Activated naive CD8-positive, alpha-beta T cell treated with anti-CD3 and anti-CD28 coated beads, Interleukin-2, amount 50 U/mL, for 24 hours (primary cell): ENCODE data around the gene TAF4B.

Source experiments
- ATAC-seq: fragments of 150-1000 bp; cut with Tn5 transposase; one replicate; pipeline ENCODE4 v1.10.0; 2021
- DNase-seq: peaks from one replicate; pipeline ENCODE4 v3.0.0; 2021
- H3K27ac Mint-ChIP-seq: one replicate; pipeline ENCODE4 v1.8.0; 2021; ENCODE audit warnings: mild to moderate bottlenecking, mixed read lengths
- H3K27me3 Mint-ChIP-seq: one replicate; pipeline ENCODE4 v1.8.0; 2021; ENCODE audit warnings: mixed read lengths
- H3K36me3 Mint-ChIP-seq: one replicate; pipeline ENCODE4 v1.8.0; 2021; ENCODE audit warnings: low read depth, mixed read lengths
- H3K4me1 Mint-ChIP-seq: one replicate; pipeline ENCODE4 v1.8.0; 2021; ENCODE audit warnings: mixed read lengths
- H3K4me3 Mint-ChIP-seq: one replicate; pipeline ENCODE4 v1.8.0; 2021; ENCODE audit warnings: mild to moderate bottlenecking, moderate library complexity, mixed read lengths
- H3K9me3 Mint-ChIP-seq: one replicate; pipeline ENCODE4 v1.8.0; 2021; ENCODE audit warnings: mixed read lengths

The TAF4B gene

DNA sequence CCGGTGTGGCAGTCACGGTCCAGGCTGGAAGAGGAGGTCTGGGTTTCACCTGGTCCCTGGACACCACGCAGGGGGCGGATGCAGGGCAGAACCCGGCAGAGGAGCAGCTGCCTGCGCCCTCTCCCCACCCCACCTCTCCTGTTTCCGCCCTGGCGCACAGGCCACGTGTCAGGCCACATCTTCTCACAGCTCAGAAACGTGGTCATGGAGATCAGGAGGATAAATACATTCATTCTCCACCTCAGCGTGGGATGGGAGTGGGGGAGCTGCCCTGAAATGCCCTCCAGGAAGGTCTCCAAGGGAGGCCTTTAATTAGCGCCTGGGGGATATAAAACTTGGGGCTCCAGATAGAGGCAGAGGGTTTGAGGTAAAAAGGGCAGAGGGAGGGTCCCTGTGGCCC is 180.1 kb downstream of the TAF4B start:
- H3K36me3 Mint-ChIP-seq: no peaks in the 10 kb centered on the region
- ATAC-seq: no peak
- no peaks in the 10 kb centered on the region for H3K4me1 Mint-ChIP-seq
- DNase-seq: no peak
- no peaks in the 10 kb centered on the region for H3K27me3 Mint-ChIP-seq
- no peak overlapping the region for H3K4me3 Mint-ChIP-seq
- H3K9me3 Mint-ChIP-seq: no peaks in the 10 kb centered on the region
- no peak overlapping the region for H3K27ac Mint-ChIP-seq

DNA sequence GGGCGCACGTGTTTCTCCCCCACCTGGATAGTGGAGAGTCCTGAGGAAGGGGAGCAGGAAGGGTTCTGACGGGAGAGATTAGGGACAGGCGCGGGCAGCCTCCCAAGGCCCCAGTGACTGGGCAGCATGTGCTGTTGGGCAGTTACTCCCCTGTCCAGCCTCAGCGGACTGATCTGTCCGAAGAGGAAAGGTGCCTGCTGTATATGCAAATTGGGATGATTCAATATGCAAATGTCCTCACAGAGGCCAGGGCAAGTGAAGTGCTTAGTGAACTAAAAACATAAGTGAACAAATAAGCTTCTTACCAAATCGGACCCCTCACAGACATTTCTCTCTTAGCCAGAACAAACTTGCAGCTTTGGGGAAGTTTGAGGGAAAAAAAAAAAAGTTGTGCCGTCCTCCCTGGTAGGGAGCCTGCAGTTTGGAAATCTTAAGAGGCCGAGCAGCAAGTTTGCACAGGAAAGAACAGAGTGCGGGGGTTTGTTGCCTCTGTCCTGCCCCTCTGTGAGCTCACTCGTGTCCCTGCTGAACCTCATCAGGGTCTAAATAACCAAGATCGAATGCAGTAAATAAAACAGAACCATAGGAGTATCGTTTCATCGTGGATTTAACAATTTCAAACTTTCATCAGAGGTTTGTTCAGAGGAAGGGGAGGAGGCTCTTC is 180.7 kb downstream of the TAF4B start:
- Mint-ChIP-seq H3K27ac (no peak overlapping the region), H3K36me3 (no peaks in the 10 kb centered on the region), H3K4me1 (no peaks in the 10 kb centered on the region)

DNA sequence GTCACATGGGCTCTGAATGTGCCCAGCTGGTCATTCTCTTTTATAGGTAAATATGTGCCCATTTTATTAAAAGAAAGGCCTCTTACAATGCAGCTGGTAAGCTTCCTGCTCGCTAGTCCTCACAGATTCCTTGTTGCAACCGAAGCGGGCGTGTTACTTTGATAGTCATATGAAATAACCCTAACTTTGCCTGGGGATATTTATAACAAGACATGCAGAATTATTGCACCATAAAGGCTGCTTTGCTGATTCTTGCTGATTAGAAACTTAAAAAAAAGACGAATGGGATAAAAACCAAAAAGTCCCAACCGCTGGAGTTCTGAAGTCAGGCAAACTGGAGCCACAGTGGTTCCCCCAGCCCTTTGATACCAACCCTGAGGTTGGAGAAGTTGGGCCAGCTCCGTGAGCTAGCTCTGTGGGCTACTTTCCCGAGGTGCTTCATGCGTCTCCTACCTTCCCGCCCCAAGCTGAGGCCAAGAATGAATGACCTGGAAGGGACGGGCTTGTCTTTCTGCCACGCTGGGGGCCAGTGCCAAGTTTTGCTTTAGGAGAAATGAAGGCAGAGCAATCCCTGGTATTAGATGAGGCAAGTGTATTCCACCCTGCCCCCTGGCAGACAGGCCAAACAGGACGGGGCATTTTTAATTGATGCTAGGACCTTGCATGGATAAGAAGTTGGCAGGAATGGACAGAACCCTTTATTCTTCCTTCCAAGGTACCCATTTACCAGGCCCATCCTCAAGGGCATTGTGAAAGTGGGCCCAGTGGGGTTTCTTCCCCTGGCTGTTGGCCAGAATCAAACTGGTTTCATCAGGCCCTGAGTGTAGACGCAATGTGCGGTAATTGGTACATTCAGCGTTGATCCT is 181.7 kb downstream of the TAF4B start:
- DNase-seq (no peak), ATAC-seq (no peak)
- Mint-ChIP-seq H3K9me3 (no peaks in the 10 kb centered on the region), H3K4me3 (no peak overlapping the region), H3K27me3 (no peaks in the 10 kb centered on the region), H3K27ac (no peak overlapping the region), H3K4me1 (no peaks in the 10 kb centered on the region), H3K36me3 (no peaks in the 10 kb centered on the region)

More for the DNA sequence above, 180.7 kb downstream of the TAF4B start:
- H3K9me3 Mint-ChIP-seq: no peaks in the 10 kb centered on the region
- no peaks in the 10 kb centered on the region for H3K27me3 Mint-ChIP-seq
- no peak for ATAC-seq
- no peak for DNase-seq
- H3K4me3 Mint-ChIP-seq: no peak overlapping the region

DNA sequence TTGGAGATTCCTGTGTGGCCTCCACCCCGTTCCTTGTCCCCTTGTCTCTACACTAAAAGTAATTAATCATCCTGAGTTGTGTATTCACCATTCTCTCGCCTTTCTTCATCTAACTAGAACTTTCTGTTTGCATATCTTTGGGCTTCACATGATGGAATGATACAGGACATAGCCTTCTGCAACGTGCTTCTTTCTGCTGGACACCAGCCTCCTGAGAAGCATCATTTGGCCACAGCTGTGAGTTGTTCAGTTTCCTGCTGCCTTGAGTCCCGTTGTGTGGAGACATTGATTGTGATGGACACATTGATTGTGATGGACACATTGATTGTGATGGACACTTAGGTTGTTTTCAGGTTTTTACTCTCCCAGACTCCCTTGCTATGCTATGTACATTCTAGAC is 182.8 kb downstream of the TAF4B start:
- Mint-ChIP-seq H3K4me1 (no peaks in the 10 kb centered on the region), H3K4me3 (no peak overlapping the region), H3K36me3 (no peaks in the 10 kb centered on the region), H3K27ac (no peak overlapping the region), H3K27me3 (no peaks in the 10 kb centered on the region), H3K9me3 (no peaks in the 10 kb centered on the region)
- no peak for ATAC-seq
- DNase-seq: no peak

DNA sequence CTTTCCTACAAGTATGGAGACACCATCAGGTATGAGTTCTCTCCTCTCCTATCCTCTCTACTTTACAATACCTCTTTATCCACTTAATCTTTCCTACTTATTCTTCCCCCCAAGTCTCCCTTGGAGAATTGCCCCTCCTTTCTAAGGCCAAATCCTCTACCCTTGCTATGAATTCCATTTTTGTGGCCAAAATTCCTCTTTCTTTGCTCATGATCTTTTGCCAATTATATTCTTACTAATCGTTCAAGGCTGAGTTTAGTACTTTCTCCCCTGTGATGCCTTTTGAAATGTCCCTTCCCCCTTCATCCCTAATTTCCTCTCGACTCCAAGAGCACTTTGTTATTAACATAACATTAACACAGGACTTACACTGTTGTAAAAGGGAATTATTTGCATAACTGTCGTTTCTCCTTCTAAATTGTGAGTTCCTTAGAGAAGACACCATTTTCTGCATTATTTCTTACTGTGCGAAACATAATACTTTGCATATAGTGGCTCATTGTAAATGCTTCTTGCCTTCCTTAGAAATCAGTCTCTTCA is 188.7 kb downstream of the TAF4B start:
- Mint-ChIP-seq H3K27ac (no peak overlapping the region), H3K36me3 (no peaks in the 10 kb centered on the region), H3K4me3 (no peak overlapping the region), H3K4me1 (no peaks in the 10 kb centered on the region), H3K27me3 (no peaks in the 10 kb centered on the region), H3K9me3 (no peaks in the 10 kb centered on the region)
- no peak for DNase-seq
- ATAC-seq: no peak

DNA sequence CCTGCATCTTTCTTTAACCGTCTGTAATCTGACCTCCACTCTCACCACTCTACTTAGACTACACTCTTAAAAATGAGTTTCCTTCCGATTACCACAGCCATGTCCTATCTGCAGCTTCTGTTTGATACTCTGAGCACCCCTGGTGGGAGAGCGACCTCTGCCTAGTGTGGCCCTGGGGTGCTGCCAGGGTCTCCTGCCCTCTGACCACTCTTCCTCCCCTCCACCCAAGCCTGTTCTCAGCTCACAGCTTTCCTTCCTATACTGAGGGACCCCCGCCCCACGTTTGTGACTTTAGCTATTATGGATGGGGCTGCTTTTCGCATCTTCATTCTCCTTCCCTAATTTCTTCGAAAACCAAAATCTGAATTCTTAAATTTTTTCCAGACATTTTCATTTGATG is 189.4 kb downstream of the TAF4B start:
- no peaks in the 10 kb centered on the region for H3K4me1 Mint-ChIP-seq
- H3K27me3 Mint-ChIP-seq: no peaks in the 10 kb centered on the region
- no peak overlapping the region for H3K4me3 Mint-ChIP-seq
- no peak for DNase-seq
- no peaks in the 10 kb centered on the region for H3K9me3 Mint-ChIP-seq
- no peak for ATAC-seq
- H3K27ac Mint-ChIP-seq: no peak overlapping the region
- no peaks in the 10 kb centered on the region for H3K36me3 Mint-ChIP-seq

DNA sequence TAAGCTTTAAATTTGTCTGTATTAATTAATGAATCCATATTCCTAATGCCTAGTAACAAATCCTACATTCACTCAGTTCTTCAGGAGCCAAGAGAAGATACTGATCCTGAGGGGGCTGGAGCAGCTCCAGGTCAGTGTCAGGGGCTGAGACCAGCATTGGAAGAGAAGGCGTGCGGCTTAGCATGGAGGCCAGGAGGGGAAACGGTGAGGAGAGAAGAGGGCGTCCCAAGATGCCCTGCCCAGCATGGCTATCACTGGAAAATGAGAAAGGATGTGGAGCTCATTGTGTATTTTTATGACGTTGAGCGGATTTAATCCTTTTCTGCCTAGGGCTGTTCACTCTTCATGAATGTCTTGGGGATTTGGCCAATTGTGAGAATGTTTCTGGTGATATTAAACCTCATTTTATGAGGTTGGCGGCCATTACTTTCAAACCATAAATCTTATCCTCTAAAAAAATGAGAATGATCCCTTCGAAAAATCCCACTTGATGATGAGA is 190.5 kb downstream of the TAF4B start:
- Mint-ChIP-seq H3K4me1 (no peaks in the 10 kb centered on the region), H3K4me3 (no peak overlapping the region), H3K27ac (no peak overlapping the region), H3K27me3 (no peaks in the 10 kb centered on the region), H3K36me3 (no peaks in the 10 kb centered on the region), H3K9me3 (no peaks in the 10 kb centered on the region)
- DNase-seq (no peak), ATAC-seq (no peak)

DNA sequence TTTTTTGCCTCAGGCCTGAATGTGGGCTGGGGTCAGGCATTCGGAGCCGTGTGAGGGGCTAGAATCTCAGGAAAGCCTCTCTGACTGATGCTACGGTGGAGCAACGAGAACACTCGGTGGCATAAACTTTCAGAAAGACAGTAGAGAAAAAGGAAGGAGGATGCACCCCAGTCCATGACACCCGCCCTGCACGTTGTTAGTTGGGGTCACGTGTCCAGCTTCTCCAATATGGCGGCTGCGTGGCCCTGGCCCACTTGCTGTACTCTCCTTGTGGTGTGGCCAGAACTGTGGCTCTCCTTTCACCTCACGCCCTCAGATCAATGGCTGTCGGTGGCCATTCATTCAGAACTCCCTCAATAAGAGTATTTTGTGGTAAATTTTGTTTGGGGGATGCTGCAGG is 190.9 kb downstream of the TAF4B start:
- no peak for ATAC-seq
- H3K27ac Mint-ChIP-seq: no peak overlapping the region
- no peaks in the 10 kb centered on the region for H3K9me3 Mint-ChIP-seq
- no peak for DNase-seq
- H3K36me3 Mint-ChIP-seq: no peaks in the 10 kb centered on the region
- no peak overlapping the region for H3K4me3 Mint-ChIP-seq
- no peaks in the 10 kb centered on the region for H3K27me3 Mint-ChIP-seq
- no peaks in the 10 kb centered on the region for H3K4me1 Mint-ChIP-seq

DNA sequence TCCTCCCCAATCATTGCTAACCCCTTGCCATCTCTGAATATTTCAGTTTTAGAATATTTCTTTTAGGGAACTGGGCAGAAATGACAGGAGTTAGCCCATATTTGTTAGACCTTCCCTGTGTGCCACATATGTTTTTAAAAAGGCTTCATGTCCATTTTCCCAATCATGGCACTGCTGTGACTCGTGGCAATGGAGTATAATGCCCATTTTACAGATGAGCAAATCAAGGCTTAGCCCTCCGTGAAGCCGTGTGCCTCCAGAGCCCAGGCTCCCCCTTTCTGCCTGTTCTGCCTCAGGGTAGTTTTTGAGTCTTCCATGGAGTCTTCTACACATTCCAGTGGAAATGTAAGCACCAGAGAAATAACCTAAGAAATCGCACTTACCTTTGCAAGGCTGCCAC is 192.0 kb downstream of the TAF4B start:
- no peaks in the 10 kb centered on the region for H3K27me3 Mint-ChIP-seq
- H3K36me3 Mint-ChIP-seq: no peaks in the 10 kb centered on the region
- no peak overlapping the region for H3K4me3 Mint-ChIP-seq
- H3K9me3 Mint-ChIP-seq: no peaks in the 10 kb centered on the region
- no peak for ATAC-seq
- H3K4me1 Mint-ChIP-seq: no peaks in the 10 kb centered on the region
- no peak overlapping the region for H3K27ac Mint-ChIP-seq
- DNase-seq: no peak

DNA sequence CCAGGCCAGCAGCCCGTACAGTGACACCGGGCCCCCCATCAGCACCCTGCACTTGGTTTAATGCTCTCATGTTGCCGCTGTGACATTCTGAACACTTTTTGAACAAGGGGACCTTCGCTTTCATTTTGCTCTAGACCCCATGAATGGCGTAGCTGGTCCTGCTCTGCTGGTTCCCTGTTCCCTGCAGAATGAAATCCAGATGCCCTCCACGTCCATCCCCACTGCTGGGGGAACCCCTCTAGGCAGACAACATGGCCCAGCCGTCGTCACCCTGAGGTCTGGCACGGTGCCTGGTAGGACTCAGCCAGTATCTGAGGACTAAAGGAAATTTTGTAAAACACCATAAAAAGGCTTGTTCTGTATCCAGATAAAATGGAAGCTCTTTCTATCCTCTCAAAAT is 193.5 kb downstream of the TAF4B start:
- Mint-ChIP-seq H3K4me3 (no peak overlapping the region), H3K27me3 (no peaks in the 10 kb centered on the region), H3K27ac (no peak overlapping the region), H3K9me3 (no peaks in the 10 kb centered on the region), H3K4me1 (no peaks in the 10 kb centered on the region), H3K36me3 (no peaks in the 10 kb centered on the region)
- DNase-seq: no peak
- ATAC-seq: no peak

DNA sequence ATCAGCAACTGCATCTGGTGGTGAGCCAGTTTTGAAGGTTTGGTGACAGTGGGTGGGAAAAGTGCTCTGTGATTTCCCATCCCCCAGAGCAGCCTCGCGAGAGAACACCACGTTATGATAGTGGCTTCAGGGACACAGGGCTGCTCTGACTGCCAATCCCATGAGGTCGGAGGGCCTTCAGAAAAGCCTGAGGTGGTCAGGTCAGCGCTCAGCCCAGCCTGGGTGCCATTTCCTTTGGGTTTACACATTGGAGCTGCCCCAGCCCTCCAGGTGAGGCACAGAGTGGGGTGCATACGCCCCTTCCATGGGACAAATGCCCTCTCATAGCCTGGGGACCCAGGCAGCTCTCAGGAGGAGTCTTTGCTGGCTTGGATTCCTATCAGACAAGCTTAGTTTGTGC is 195.3 kb downstream of the TAF4B start:
- no peak overlapping the region for H3K4me3 Mint-ChIP-seq
- no peaks in the 10 kb centered on the region for H3K36me3 Mint-ChIP-seq
- H3K27ac Mint-ChIP-seq: no peak overlapping the region
- ATAC-seq (no peak), DNase-seq (no peak)
- no peaks in the 10 kb centered on the region for H3K4me1 Mint-ChIP-seq
- H3K9me3 Mint-ChIP-seq: no peaks in the 10 kb centered on the region
- no peaks in the 10 kb centered on the region for H3K27me3 Mint-ChIP-seq

DNA sequence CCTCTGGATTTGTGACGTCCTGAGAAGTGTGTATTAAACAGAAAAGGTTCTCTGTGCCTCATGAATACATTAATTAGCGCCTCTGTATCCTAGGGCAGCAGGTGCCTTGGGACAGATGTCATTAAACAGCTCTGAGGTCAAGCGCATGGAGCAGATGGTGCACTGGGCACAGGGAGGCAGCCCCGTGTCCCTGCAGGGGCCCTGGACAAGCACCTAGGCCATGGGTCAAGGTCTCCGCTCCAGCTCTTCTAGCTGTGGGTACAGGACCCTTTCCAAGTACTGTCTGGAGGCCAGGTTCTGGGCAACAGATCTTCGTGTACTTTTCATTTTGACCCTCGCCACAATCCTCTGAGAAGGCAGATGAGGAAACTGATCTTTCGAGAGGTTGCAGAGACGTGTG is 195.7 kb downstream of the TAF4B start:
- H3K27ac Mint-ChIP-seq: no peak overlapping the region
- H3K9me3 Mint-ChIP-seq: no peaks in the 10 kb centered on the region
- ATAC-seq: no peak
- DNase-seq: no peak
- no peak overlapping the region for H3K4me3 Mint-ChIP-seq
- H3K27me3 Mint-ChIP-seq: no peaks in the 10 kb centered on the region
- H3K36me3 Mint-ChIP-seq: no peaks in the 10 kb centered on the region
- H3K4me1 Mint-ChIP-seq: no peaks in the 10 kb centered on the region

DNA sequence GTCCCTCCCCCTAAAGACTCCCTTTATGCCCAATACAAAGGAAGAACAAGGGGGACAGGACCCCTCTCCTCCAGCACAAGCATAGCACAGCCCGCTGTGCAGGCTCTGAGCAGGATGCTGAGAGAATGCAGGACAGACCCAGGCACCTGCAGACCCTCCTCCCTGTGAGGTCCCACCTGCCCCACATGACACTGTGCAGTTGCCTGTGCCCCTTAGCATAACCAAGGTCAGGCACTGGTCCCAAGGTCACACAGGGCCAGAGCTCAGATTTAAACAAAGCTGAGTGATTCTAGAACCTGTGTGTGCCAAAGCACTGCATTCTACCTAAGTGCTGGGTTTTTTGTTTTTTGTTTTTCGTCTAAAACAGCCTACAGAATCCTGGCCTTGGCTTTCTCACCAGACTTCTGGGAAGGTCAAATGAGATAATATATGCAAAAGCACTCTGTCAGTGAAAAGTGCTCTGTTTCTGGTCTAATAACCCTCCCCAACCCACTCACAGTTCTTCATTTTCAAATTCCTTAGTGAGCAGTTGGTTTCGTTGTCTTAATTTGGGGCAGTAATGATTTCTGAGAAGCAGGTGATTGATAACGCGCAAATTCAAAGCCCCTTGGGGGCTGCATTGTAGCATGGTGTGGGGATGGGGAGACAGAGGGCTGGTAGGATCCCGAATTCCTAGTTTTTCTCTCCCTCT is 196.4 kb downstream of the TAF4B start:
- DNase-seq: no peak
- Mint-ChIP-seq H3K27me3 (no peaks in the 10 kb centered on the region), H3K4me1 (no peaks in the 10 kb centered on the region), H3K36me3 (no peaks in the 10 kb centered on the region), H3K4me3 (no peak overlapping the region), H3K27ac (no peak overlapping the region), H3K9me3 (no peaks in the 10 kb centered on the region)
- no peak for ATAC-seq

DNA sequence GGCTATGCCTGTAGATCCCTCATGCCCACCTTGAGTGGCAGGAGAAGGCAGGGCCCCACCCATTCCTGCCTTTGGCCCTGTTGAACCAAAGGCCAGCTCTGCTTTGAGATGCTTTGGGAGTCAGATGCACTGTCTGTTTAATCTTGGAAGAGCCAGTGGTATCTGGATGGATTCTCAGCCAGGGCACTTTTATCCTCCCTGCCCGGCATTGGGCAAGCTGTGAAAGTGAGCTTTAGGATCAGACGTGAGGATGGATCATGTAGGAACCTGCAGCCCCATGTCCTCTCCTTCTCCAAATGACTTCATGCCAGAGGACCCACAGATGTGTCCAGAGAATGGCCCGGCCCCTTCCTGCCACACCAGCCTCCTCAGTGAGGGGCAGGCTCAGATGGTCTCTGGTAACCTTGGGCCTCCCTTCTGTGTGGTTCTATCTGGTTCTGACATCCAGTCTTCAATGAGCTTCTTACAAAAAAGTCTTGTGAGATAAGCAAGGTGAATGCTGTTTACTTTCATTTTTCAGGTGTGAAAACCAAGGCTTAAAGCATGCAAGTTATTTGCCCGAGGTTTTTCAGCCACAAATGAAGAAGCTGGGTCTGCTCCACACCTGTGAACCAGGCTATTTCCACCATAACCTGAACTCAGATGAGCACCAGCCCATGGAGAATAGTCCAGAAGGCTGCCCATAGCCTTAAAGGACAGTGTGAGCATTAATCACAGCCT is 198.3 kb downstream of the TAF4B start:
- Mint-ChIP-seq H3K27ac (no peak overlapping the region), H3K36me3 (no peaks in the 10 kb centered on the region), H3K4me3 (no peak overlapping the region), H3K9me3 (no peaks in the 10 kb centered on the region), H3K4me1 (no peaks in the 10 kb centered on the region), H3K27me3 (no peaks in the 10 kb centered on the region)
- ATAC-seq (no peak), DNase-seq (no peak)
